Measurements from ENCODE around the gene LRCOL1. TPM values are rescaled to one million over a fixed set of nuclear protein-coding genes. Genes with fewer than 3 reads are reported as not detected.

The LRCOL1 gene
- total and polyA plus RNA-seq, 2 of the 13 experiments (the other 11 are each of a cell fraction or from before 2014, with no cell fraction given): not detected

DNA sequence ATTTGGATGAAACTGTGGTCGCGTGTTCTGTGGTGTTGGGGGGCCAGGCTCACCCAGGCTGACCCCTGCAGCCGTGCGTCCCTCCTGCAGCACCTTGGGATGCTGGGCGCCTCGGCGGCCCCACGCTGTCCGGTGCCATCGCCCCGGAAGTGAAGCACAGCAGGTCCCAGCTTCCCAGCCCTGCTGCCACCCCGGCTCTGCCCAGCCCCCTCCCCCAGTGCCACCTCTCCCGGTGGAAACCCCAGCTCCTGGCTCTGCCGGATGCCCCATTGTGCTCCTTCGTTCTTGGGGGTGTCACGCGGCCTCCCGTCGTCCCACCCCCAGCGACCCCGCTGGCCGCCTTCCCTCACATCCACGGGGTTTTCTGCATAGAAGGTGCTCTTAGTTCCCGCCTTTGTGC, 25.2 kb downstream of the LRCOL1 start:
- ATAC-seq (no peak), DNase-seq (ENCODE audit: low spot score) (no peak), FAIRE-seq (no peak)
- intact Hi-C loops (cut with micrococcal nuclease; ENCODE audit: unreplicated experiment): no loop called here
- Histone ChIP-seq H3K27ac (ENCODE audit: extremely low read length, insufficient read depth, low read length) (no peak overlapping the region), H3K36me3 (replicated peaks in 1 of 2; ENCODE audit: control insufficient read depth in 1 of 2, insufficient read depth in 2 of 2, low read length in 2 of 2) (0 out of 5 replicates have a peak, but pooled peaks cover 1 to 2% of the 10 kb centered on the region in 2 experiments), H2AFZ (ENCODE audit: low read length) (no peak overlapping the region), H3K79me2 (ENCODE audit: insufficient read depth, low read length) (no peaks in the 10 kb centered on the region), H3K9ac (ENCODE audit: insufficient read depth, low read depth, low read length) (no peak overlapping the region), H3K4me3 (replicated peaks in 1 of 3; ENCODE audit: insufficient read depth in 1 of 3, low read depth in 2 of 3, low read length in 3 of 3) (no peak overlapping the region), H3K4me2 (ENCODE audit: low read depth, low read length) (no peak overlapping the region), H3K4me1 (ENCODE audit: insufficient read depth, low read length) (no peaks in the 10 kb centered on the region), H3K9me3 (ENCODE audit: low read length) (no peaks in the 10 kb centered on the region), H4K20me1 (ENCODE audit: insufficient read depth, low read length) (no peaks in the 10 kb centered on the region), H3K27me3 (ENCODE audit: control insufficient read depth in 1 of 2, insufficient read depth in 2 of 2, low read length in 2 of 2) (peaks cover 2 to 18% of the 10 kb centered on the region in 2 experiments; a peak in 3 of 5 replicates)
- no TSS peak for BruUV-seq (replicated peaks)
- 85% methylated on average over 15 of the region's 24 CpGs for WGBS (ENCODE audit: low lambda C conversion rate)
- in situ Hi-C loops (cut with HindIII; ENCODE audit: extremely low pct_ligation_motif_present, low pct_unique_long_range_greater_than_20kb): no loop called here
- ChIA-PET POLR2A (no interaction called here), CTCF (ENCODE audit: low intra/inter-chr PET ratio, low total read pairs) (no interaction called here)
- TF ChIP-seq, protein P1, sequence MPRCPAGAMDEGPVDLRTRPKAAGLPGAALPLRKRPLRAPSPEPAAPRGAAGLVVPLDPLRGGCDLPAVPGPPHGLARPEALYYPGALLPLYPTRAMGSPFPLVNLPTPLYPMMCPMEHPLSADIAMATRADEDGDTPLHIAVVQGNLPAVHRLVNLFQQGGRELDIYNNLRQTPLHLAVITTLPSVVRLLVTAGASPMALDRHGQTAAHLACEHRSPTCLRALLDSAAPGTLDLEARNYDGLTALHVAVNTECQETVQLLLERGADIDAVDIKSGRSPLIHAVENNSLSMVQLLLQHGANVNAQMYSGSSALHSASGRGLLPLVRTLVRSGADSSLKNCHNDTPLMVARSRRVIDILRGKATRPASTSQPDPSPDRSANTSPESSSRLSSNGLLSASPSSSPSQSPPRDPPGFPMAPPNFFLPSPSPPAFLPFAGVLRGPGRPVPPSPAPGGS (CRISPR knock-in tag; IDR thresholded peaks at IDR 0.05): no peak
- TF ChIP-seq AGO2 (optimal IDR thresholded peaks at IDR 0.05; ENCODE audit: low read depth, low read length): peak; percentile 45

DNA sequence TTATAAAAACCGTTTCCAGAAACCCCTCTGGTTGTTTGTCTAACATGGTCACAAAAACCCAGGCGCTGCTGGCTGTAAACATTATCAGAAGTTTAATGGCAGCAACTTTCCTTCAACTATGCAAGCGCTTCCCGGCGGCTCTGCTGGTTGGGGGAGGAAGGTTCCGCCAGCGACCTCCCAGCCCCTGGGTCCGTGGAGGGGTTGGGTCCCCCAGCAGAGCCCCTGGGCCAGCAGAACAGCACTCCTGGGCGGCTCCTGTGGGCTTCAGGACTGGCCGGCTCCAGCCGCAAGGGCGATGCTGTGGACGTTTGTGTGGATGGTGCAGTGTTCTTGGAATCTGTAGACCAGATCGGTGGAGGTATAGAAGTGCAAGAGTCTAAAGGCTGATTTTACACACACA, 26.0 kb downstream of the LRCOL1 start:
- in situ Hi-C loops (cut with HindIII; ENCODE audit: extremely low pct_ligation_motif_present, low pct_unique_long_range_greater_than_20kb): no loop called here
- H3K9ac ChIP-seq (ENCODE audit: insufficient read depth, low read depth, low read length): no peak overlapping the region
- H3K79me2 ChIP-seq (ENCODE audit: insufficient read depth, low read length): no peaks in the 10 kb centered on the region
- no peak overlapping the region for H3K4me3 ChIP-seq (replicated peaks in 1 of 3; ENCODE audit: insufficient read depth in 1 of 3, low read depth in 2 of 3, low read length in 3 of 3)
- no peak for ATAC-seq
- TF ChIP-seq ZNF329 (CRISPR knock-in tag; IDR thresholded peaks at IDR 0.05; ENCODE audit: low read depth) (peak; percentile 97), ZNF878 (CRISPR knock-in tag; IDR thresholded peaks at IDR 0.05) (no peak)
- 0 out of 5 replicates have a peak, but pooled peaks cover 1 to 2% of the 10 kb centered on the region in 2 experiments for H3K36me3 ChIP-seq (replicated peaks in 1 of 2; ENCODE audit: control insufficient read depth in 1 of 2, insufficient read depth in 2 of 2, low read length in 2 of 2)
- FAIRE-seq: no peak
- intact Hi-C loops (cut with micrococcal nuclease; ENCODE audit: unreplicated experiment): no loop called here
- H3K4me2 ChIP-seq (ENCODE audit: low read depth, low read length): no peak overlapping the region
- H3K4me1 ChIP-seq (ENCODE audit: insufficient read depth, low read length): no peaks in the 10 kb centered on the region
- ChIA-PET POLR2A (no interaction called here), CTCF (ENCODE audit: low intra/inter-chr PET ratio, low total read pairs) (no interaction called here)
- 80% methylated on average over 11 of the region's 14 CpGs for WGBS (ENCODE audit: low lambda C conversion rate)
- H2AFZ ChIP-seq (ENCODE audit: low read length): no peak overlapping the region
- H3K27ac ChIP-seq (ENCODE audit: extremely low read length, insufficient read depth, low read length): no peak overlapping the region
- H3K9me3 ChIP-seq (ENCODE audit: low read length): no peaks in the 10 kb centered on the region
- no peaks in the 10 kb centered on the region for H4K20me1 ChIP-seq (ENCODE audit: insufficient read depth, low read length)
- DNase-seq (ENCODE audit: low spot score): no peak
- no TSS peak for BruUV-seq (replicated peaks)
- H3K27me3 ChIP-seq (ENCODE audit: control insufficient read depth in 1 of 2, insufficient read depth in 2 of 2, low read length in 2 of 2): peaks cover 0 to 12% of the 10 kb centered on the region in 2 experiments; a peak in 3 of 5 replicates

Measured in HepG2 (cell line).